Measurements from ENCODE around the gene LRRTM4. TPM values are rescaled to one million over a fixed set of nuclear protein-coding genes. Genes with fewer than 3 reads are reported as not detected.

LRRTM4 gene
- total RNA-seq, 1 experiment from 2014 or later: 0.23 TPM

GRCh38 chr2:76940559-76940958, 581.6 kb downstream of the LRRTM4 start:
- CTCF ChIA-PET: no interaction called here
- in situ Hi-C loops (cut with HindIII; ENCODE audit: low pct_unique_long_range_greater_than_20kb, low sequenced_read_pairs) (no loop called here), intact Hi-C loops (cut with micrococcal nuclease; ENCODE audit: unreplicated experiment) (no loop called here)
- POLR2A ChIA-PET: no interaction called here
- H3K36me3 ChIP-seq (ENCODE audit: control insufficient read depth, insufficient read depth, low read length): no peaks in the 10 kb centered on the region
- H3K27me3 ChIP-seq (ENCODE audit: control insufficient read depth, insufficient read depth, low read length): no peaks in the 10 kb centered on the region
- H3K27ac ChIP-seq (ENCODE audit: low read length): no peak overlapping the region
- H3K9me3 ChIP-seq (ENCODE audit: control insufficient read depth, insufficient read depth, low read depth, low read length): no peaks in the 10 kb centered on the region
- DNase-seq (ENCODE audit: low read depth, low spot score) (no peak), ATAC-seq (no peak)
- no TSS peak for BruUV-seq (replicated peaks)
- H3K4me3 ChIP-seq (ENCODE audit: low read depth in 2 of 2, low read length in 2 of 2): no peak overlapping the region
- TF ChIP-seq, protein P1, sequence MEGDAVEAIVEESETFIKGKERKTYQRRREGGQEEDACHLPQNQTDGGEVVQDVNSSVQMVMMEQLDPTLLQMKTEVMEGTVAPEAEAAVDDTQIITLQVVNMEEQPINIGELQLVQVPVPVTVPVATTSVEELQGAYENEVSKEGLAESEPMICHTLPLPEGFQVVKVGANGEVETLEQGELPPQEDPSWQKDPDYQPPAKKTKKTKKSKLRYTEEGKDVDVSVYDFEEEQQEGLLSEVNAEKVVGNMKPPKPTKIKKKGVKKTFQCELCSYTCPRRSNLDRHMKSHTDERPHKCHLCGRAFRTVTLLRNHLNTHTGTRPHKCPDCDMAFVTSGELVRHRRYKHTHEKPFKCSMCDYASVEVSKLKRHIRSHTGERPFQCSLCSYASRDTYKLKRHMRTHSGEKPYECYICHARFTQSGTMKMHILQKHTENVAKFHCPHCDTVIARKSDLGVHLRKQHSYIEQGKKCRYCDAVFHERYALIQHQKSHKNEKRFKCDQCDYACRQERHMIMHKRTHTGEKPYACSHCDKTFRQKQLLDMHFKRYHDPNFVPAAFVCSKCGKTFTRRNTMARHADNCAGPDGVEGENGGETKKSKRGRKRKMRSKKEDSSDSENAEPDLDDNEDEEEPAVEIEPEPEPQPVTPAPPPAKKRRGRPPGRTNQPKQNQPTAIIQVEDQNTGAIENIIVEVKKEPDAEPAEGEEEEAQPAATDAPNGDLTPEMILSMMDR (IDR thresholded peaks at IDR 0.05): no peak
- TF ChIP-seq, protein P2, sequence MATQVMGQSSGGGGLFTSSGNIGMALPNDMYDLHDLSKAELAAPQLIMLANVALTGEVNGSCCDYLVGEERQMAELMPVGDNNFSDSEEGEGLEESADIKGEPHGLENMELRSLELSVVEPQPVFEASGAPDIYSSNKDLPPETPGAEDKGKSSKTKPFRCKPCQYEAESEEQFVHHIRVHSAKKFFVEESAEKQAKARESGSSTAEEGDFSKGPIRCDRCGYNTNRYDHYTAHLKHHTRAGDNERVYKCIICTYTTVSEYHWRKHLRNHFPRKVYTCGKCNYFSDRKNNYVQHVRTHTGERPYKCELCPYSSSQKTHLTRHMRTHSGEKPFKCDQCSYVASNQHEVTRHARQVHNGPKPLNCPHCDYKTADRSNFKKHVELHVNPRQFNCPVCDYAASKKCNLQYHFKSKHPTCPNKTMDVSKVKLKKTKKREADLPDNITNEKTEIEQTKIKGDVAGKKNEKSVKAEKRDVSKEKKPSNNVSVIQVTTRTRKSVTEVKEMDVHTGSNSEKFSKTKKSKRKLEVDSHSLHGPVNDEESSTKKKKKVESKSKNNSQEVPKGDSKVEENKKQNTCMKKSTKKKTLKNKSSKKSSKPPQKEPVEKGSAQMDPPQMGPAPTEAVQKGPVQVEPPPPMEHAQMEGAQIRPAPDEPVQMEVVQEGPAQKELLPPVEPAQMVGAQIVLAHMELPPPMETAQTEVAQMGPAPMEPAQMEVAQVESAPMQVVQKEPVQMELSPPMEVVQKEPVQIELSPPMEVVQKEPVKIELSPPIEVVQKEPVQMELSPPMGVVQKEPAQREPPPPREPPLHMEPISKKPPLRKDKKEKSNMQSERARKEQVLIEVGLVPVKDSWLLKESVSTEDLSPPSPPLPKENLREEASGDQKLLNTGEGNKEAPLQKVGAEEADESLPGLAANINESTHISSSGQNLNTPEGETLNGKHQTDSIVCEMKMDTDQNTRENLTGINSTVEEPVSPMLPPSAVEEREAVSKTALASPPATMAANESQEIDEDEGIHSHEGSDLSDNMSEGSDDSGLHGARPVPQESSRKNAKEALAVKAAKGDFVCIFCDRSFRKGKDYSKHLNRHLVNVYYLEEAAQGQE (IDR thresholded peaks at IDR 0.05; ENCODE audit: insufficient read depth in 1 of 2, low read depth in 2 of 2, low read length in 1 of 2): no peak
- no peak for TF ChIP-seq POLR2AphosphoS5 (IDR thresholded peaks at IDR 0.05; ENCODE audit: low read depth, low read length)
- TF ChIP-seq SIN3A (IDR thresholded peaks at IDR 0.05; ENCODE audit: borderline replicate concordance, insufficient read depth, low read depth, low read length): no peak
- no peak for TF ChIP-seq TCF7L2 (IDR thresholded peaks at IDR 0.05; ENCODE audit: low read depth, low read length)
- no peaks in the 10 kb centered on the region for H3K4me1 ChIP-seq (ENCODE audit: control insufficient read depth, insufficient read depth, low read length)

DNA sequence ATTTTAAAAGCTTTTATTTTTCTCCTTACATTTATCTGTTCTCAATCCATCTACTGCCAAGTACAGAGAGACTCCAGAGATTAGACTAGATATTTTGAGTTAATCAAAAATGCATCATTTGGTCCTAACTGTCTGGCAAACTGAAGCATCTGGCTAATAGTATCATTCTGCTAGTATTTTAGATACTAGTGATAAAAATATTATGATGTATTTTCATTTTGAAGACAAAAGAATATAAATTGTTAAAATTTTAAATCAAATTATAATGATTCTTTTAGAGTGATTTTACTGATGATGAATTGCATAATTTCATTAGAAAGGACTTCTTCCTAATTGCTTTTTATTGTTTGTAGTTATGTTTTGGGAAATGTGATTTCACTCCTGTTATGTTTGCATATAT, 584.0 kb downstream of the LRRTM4 start:
- H3K27ac ChIP-seq (ENCODE audit: low read length): no peak overlapping the region
- ATAC-seq: no peak
- BruUV-seq (replicated peaks): no TSS peak
- H3K9me3 ChIP-seq (ENCODE audit: control insufficient read depth, insufficient read depth, low read depth, low read length): no peaks in the 10 kb centered on the region
- intact Hi-C loops (cut with micrococcal nuclease; ENCODE audit: unreplicated experiment): no loop called here
- POLR2A ChIA-PET: no interaction called here
- in situ Hi-C loops (cut with HindIII; ENCODE audit: low pct_unique_long_range_greater_than_20kb, low sequenced_read_pairs): no loop called here
- H3K4me1 ChIP-seq (ENCODE audit: control insufficient read depth, insufficient read depth, low read length): no peaks in the 10 kb centered on the region
- H3K27me3 ChIP-seq (ENCODE audit: control insufficient read depth, insufficient read depth, low read length): no peaks in the 10 kb centered on the region
- H3K4me3 ChIP-seq (ENCODE audit: low read depth in 2 of 2, low read length in 2 of 2): no peak overlapping the region
- CTCF ChIA-PET: no interaction called here
- TF ChIP-seq POLR2AphosphoS5 (IDR thresholded peaks at IDR 0.05; ENCODE audit: low read depth, low read length) (no peak), SIN3A (IDR thresholded peaks at IDR 0.05; ENCODE audit: borderline replicate concordance, insufficient read depth, low read depth, low read length) (no peak), TCF7L2 (IDR thresholded peaks at IDR 0.05; ENCODE audit: low read depth, low read length) (no peak)
- TF ChIP-seq, protein P2 (IDR thresholded peaks at IDR 0.05; ENCODE audit: insufficient read depth in 1 of 2, low read depth in 2 of 2, low read length in 1 of 2): no peak
- TF ChIP-seq, protein P1 (IDR thresholded peaks at IDR 0.05): no peak
- no peaks in the 10 kb centered on the region for H3K36me3 ChIP-seq (ENCODE audit: control insufficient read depth, insufficient read depth, low read length)
- DNase-seq (ENCODE audit: low read depth, low spot score): no peak
